Right lobe of liver (tissue), 4 donors: ENCODE data around the gene SH3RF1.

Source experiments
- CTCF ChIP-seq, 4 donors: fragments of 200-600 bp in 3 of 4; fragments of 450-650 bp in 1 of 4; IDR thresholded peaks; one replicate each; pipeline versions ENCODE4 v1.5.1 to v1.8.0; 2016 to 2022; ENCODE audit warnings: antibody characterized with exemption in 4 of 4, mild to moderate bottlenecking in 2 of 4
- POLR2A ChIP-seq: fragments of 450-650 bp; IDR thresholded peaks from one replicate; pipeline ENCODE4 v1.6.1; 2017; ENCODE audit warnings: antibody characterized with exemption, mild to moderate bottlenecking
- donor health status: DM: no; HTN: no; CAD: no.
- donor health status: DM: no; HTN: no; CAD: no.
- donor health status: DM: no; HTN: yes; CAD: no.

GRCh38 chr4:169080981-169081380 is 189.8 kb downstream of the SH3RF1 start:
- TF ChIP-seq POLR2A: no peak
- no peak for TF ChIP-seq CTCF (IDR thresholded peaks at IDR 0.05)
